Hepatocyte (in vitro differentiated cells): Measurements from ENCODE around the gene HNRNPD. TPM values are rescaled to one million over a fixed set of nuclear protein-coding genes. Genes with fewer than 3 reads are reported as not detected.

ENCODE experiments used
- DNase-seq: peaks from one replicate; pipeline ENCODE4 v3.0.0-alpha.2; 2016; ENCODE audit warnings: low spot score
- H2AFZ ChIP-seq: fragments of 200-600 bp; sonication (generic); 2 replicates; pipeline ENCODE4 v1.6.0; 2016; ENCODE audit warnings: antibody characterized with exemption, mild to moderate bottlenecking
- H3K27ac ChIP-seq: fragments of 200-600 bp; sonication (generic); 2 replicates; pipeline ENCODE4 v1.5.1; 2016; ENCODE audit warnings: mild to moderate bottlenecking
- H3K27me3 ChIP-seq: fragments of 200-600 bp; sonication (generic); 2 replicates; pipeline ENCODE4 v1.6.1; 2016
- H3K36me3 ChIP-seq: fragments of 200-600 bp; sonication (generic); replicated peaks from 2 replicates; pipeline ENCODE4 v1.5.1; 2016; ENCODE audit warnings: low read depth; ENCODE audit not compliant: insufficient read depth
- H3K4me1 ChIP-seq: fragments of 200-600 bp; sonication (generic); 2 replicates; pipeline ENCODE4 v1.5.1; 2016; ENCODE audit warnings: mild to moderate bottlenecking, moderate library complexity; ENCODE audit not compliant: insufficient read depth
- H3K4me2 ChIP-seq: fragments of 200-600 bp; sonication (generic); 2 replicates; pipeline ENCODE4 v1.6.0; 2016
- H3K4me3 ChIP-seq: fragments of 200-600 bp; sonication (generic); 2 replicates; pipeline ENCODE4 v1.5.1; 2016; ENCODE audit warnings: mild to moderate bottlenecking
- H3K79me2 ChIP-seq: fragments of 200-600 bp; sonication (generic); 2 replicates; pipeline ENCODE4 v1.6.0; 2017; ENCODE audit warnings: mild to moderate bottlenecking
- H3K9me2 ChIP-seq: fragments of 200-600 bp; sonication (generic); replicated peaks from 2 replicates; pipeline ENCODE4 v1.6.0; 2017; ENCODE audit warnings: mild to moderate bottlenecking; ENCODE audit not compliant: insufficient read depth
- H3K9me3 ChIP-seq: fragments of 200-600 bp; sonication (generic); 2 replicates; pipeline ENCODE4 v1.5.1; 2016; ENCODE audit warnings: low read depth, mild to moderate bottlenecking
- H4K20me1 ChIP-seq: fragments of 200-600 bp; sonication (generic); 2 replicates; pipeline ENCODE4 v1.6.0; 2016; ENCODE audit warnings: mild to moderate bottlenecking; ENCODE audit not compliant: insufficient read depth, poor library complexity, severe bottlenecking
- CTCF ChIP-seq: fragments of 200-600 bp; sonication (generic); IDR thresholded peaks from 2 replicates; pipeline ENCODE4 v1.5.1; 2016; ENCODE audit warnings: antibody characterized with exemption, mild to moderate bottlenecking; ENCODE audit not compliant: poor library complexity
- EZH2 ChIP-seq: fragments of 200-600 bp; sonication (generic); IDR thresholded peaks from 2 replicates; pipeline ENCODE4 v1.6.1; 2016; ENCODE audit warnings: antibody characterized with exemption, mild to moderate bottlenecking, borderline replicate concordance
- EZH2phosphoT487 ChIP-seq: fragments of 200-600 bp; sonication (generic); IDR thresholded peaks from one replicate; pipeline ENCODE4 v1.6.1; 2018; ENCODE audit warnings: antibody characterized with exemption, mild to moderate bottlenecking, low read depth, moderate library complexity; ENCODE audit not compliant: unreplicated experiment, severe bottlenecking
- WGBS: methylation state at CpG from one replicate; pipeline ENCODE4 v1.1.6; 2016; ENCODE audit warnings: low lambda C conversion rate; ENCODE audit errors: missing lambda C conversion rate; 5-methylcytosine and 5-hydroxymethylcytosine counted together
- polyA plus RNA-seq: library from polyadenylated mRNA; unstranded; fragments of >200 nt; fragmentation: Nextera tagmentation; extraction: Ambion mirVana; gene quantifications from 2 replicates; pipeline ENCODE4 v1.2.1, GENCODE V29; 2016
- total RNA-seq: library from RNA; depleted of rRNA; stranded (reverse); fragments of >200 nt; gene quantifications from 2 replicates; pipeline ENCODE4 v1.2.3, GENCODE V29; 2014

HNRNPD gene
- total and polyA plus RNA-seq, 2 experiments from 2014 or later = 54.0 to 231 TPM

- Histone ChIP-seq H3K27me3 (no peaks in the 10 kb centered on the region), H3K79me2 (peaks cover 97% of the 10 kb centered on the region), H4K20me1 (peaks cover 84% of the 10 kb centered on the region), H2AFZ (no peak overlapping the region), H3K27ac (no peak overlapping the region), H3K4me1 (no peaks in the 10 kb centered on the region), H3K9me3 (no peaks in the 10 kb centered on the region), H3K4me2 (no peak overlapping the region), H3K4me3 (no peak overlapping the region), H3K9me2 (no peaks in the 10 kb centered on the region), H3K36me3 (peaks cover 6% of the 10 kb centered on the region)
- TF ChIP-seq CTCF = no peak
- no peak for TF ChIP-seq EZH2
- no peak for TF ChIP-seq EZH2phosphoT487
- no peak for DNase-seq
These were observed 14.9 kb downstream of the HNRNPD start for GRCh38 chr4:82358847-82359246.

GRCh38 chr4:82357640-82358039, 16.2 kb downstream of the HNRNPD start:
- no peak overlapping the region for H3K4me3 ChIP-seq
- DNase-seq = no peak
- no peaks in the 10 kb centered on the region for H3K9me2 ChIP-seq
- H3K9me3 ChIP-seq = no peaks in the 10 kb centered on the region
- H3K36me3 ChIP-seq = peaks cover 6% of the 10 kb centered on the region
- no peak overlapping the region for H2AFZ ChIP-seq
- H4K20me1 ChIP-seq = peaks cover 72% of the 10 kb centered on the region
- TF ChIP-seq EZH2phosphoT487 = no peak
- TF ChIP-seq EZH2 = no peak
- no peak for TF ChIP-seq CTCF
- H3K79me2 ChIP-seq = peaks cover 92% of the 10 kb centered on the region
- no peaks in the 10 kb centered on the region for H3K27me3 ChIP-seq
- 94% methylated on average over 5 of the region's 5 CpGs for WGBS
- no peaks in the 10 kb centered on the region for H3K4me1 ChIP-seq
- H3K27ac ChIP-seq = no peak overlapping the region
- no peak overlapping the region for H3K4me2 ChIP-seq

DNA sequence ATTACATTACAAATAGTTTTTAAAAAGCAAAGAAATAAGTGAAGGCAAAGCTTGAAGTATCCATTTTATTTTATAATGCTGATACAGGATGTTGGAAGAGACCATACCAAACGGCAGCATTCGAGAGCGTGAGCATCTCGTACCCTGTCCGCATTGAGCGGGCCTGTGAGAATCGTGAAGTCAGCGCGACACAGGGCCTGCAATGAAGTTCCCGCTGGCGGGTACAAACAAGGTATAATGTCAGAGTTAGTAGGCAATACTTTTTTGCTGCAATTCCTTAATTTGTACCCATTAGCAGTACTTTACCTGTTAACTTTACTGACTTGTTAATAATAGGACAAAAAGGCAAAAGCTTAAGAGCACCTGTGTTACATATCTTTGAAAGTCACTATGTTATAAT, 19.0 kb downstream of the HNRNPD start:
- no peak overlapping the region for H3K4me3 ChIP-seq

More for the DNA sequence above, 19.0 kb downstream of the HNRNPD start:
- H3K4me1 ChIP-seq = no peaks in the 10 kb centered on the region
- no peak overlapping the region for H3K27ac ChIP-seq
- WGBS = 97% methylated on average over 11 of the region's 11 CpGs
- TF ChIP-seq CTCF = no peak
- TF ChIP-seq EZH2 = no peak
- no peak for TF ChIP-seq EZH2phosphoT487
- no peak overlapping the region for H2AFZ ChIP-seq
- H3K4me2 ChIP-seq = no peak overlapping the region
- H3K27me3 ChIP-seq = no peaks in the 10 kb centered on the region
- H3K9me2 ChIP-seq = no peaks in the 10 kb centered on the region
- H3K9me3 ChIP-seq = no peaks in the 10 kb centered on the region
- H3K79me2 ChIP-seq = peaks cover 78% of the 10 kb centered on the region
- no peak for DNase-seq
- peaks cover 52% of the 10 kb centered on the region for H4K20me1 ChIP-seq
- H3K36me3 ChIP-seq = peaks cover 6% of the 10 kb centered on the region
